Measurements from ENCODE around the gene PODXL2. TPM values are rescaled to one million over a fixed set of nuclear protein-coding genes. Genes with fewer than 3 reads are reported as not detected.
A peak's percentile ranks its signal among the peaks of the same experiment; 100 is the strongest.

Gene PODXL2
- total RNA-seq, result 10 to 100 TPM; 12.6 to 20.8 TPM
- long read RNA-seq, transcript PODXL2-201 (8 exons, 2,186 nt), result major isoform, 49 of 63 reads
- long read RNA-seq, partial matches to known transcripts, result 8 of 63 reads
- long read RNA-seq, other reads (novel, unspliced or antisense), result 6 of 63 reads

- intact Hi-C loops (cut with DNase I, micrococcal nuclease), result no loop called here
- ATAC-seq, result peak; percentile 72
- peak; percentile 33 to 61 for DNase-seq
These were observed at the start of gene PODXL2 for GRCh38 chr3:127628788-127629466. Gene PODXL2, plus strand, starts transcription at chr3:127629185. Its CDS starts 35 bp downstream, at chr3:127629220.

DNA sequence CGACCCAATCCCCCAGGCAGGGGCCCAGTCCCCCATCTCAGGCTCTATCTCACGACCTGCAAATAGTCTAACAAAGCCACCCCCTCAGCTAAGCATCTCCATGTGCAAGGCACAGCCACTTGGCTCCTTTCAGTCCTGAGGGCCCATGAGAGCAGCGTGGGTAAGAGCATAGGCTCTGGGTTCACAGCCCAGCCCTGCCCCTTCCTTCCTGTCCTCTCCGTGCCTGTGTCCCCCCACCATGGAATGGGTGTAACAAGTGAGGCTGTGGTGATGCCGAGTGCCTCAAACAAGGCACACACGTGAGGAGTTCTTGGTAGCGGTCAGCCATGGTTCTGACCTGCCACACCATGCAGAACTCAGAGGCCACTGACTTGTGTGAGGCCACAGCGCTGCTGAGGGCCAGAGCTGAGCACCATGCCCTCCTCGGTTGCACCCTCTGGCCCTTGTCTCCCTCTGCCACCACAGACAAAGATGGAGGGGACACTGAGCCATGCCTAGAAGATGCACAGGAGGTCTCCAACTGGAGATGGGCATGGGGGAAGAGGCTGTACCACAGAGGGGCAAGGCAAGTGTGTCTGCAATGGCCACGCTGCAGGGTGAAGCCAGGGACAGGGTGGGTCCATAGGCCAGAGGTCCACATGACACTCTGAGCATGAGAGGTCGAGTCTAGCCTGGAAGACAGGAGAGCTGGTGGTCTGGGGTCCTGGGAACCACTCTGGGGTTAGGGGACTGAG, 48.5 kb upstream of the PODXL2 start:
- intact Hi-C loops (cut with DNase I, micrococcal nuclease), result no loop called here
- DNase-seq (no peak), ATAC-seq (no peak)

DNA sequence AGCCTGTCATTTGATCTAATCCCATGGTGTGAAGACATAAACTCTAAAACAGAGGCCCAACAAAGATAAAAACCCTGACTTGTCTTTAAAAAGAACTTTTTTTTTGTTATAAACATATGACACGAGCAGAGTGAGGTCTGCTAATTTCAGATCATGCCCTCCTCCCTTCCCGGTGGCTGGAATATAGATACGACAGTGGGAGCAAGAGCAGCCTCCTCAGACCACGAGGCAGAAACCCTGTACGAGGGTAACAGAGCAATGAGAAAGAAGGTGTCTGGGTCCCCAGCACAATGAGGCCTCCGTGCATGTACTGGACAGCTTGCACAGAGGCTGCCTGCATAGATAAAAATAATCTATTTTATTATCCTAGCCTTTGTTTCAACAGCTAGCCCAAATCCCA, 44.3 kb upstream of the PODXL2 start:
- ATAC-seq (no peak), DNase-seq (no peak)
- intact Hi-C loops (cut with DNase I, micrococcal nuclease), result no loop called here

DNA sequence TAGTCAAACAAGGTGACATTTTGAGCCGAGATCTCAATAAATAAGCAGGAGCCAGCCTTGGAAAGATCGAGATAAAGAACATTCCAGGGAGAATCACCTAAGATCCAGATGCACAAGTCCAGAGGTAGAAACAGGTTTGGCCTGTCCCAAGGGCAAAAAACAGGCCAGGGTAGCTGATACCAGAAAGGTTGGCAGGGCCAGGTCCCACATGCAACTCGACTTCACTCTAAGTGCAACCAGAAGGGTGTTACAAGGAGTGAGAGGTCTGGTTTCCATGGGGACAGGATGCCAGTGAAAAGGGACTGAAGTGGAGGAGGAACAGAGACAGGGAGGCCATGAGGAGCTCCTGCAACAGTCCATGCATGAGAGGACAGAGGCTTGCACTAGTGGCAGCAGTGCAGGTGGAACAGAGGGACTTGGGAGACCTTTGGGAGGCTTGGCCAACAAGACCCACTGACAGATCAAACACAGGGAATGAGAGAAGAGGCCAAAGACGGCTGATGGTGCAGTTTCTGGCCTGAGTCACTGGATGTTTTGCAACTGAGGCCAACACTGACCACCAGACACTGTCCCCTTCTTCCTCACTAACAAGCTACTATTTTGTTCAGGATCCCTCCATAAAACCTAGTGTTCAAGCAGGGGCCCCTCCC, 43.7 kb upstream of the PODXL2 start:
- ATAC-seq, result no peak
- no peak for DNase-seq
- intact Hi-C loops (cut with DNase I, micrococcal nuclease), result no loop called here

DNA sequence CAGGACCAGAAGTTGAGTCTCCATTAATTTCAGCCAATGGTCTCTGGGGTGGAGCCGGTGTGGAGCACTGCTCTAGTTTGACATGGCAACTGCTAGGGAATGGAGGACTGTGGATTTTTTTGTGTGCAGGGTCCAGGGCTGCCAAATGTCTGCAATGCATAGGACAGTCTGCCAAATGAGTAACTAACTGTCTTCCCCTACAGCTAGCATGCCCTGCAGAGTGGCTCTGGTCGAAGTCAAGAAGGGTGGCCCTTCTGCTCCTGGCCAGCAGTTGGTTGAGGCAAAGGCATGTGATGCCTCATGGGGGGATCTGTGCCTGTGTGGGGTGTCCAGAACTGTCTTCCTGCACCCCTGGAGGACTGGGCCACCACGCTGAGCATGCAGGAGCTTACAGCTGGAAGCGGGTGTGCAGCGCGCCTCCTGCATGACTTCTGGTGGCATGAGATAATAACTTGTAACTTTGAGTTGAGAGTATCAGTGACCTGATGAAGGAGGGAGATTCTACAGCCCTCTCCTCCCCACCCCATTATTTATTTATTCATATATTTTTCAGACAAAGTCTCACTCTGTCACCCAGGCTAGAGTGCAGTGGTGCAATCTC, 43.1 kb upstream of the PODXL2 start:
- ATAC-seq, result no peak
- intact Hi-C loops (cut with DNase I, micrococcal nuclease), result no loop called here

GRCh38 chr3:127587876-127588275, 41.1 kb upstream of the PODXL2 start:
- ATAC-seq, result no peak
- intact Hi-C loops (cut with DNase I, micrococcal nuclease), result no loop called here

More for the DNA sequence above, 43.1 kb upstream of the PODXL2 start:
- DNase-seq, result no peak

GRCh38 chr3:127588806-127589577, 40.0 kb upstream of the PODXL2 start:
- intact Hi-C loops (cut with DNase I, micrococcal nuclease), result no loop called here
- ATAC-seq, result no peak
- no peak for DNase-seq

More at GRCh38 chr3:127587876-127588275, 41.1 kb upstream of the PODXL2 start:
- DNase-seq, result no peak

DNA sequence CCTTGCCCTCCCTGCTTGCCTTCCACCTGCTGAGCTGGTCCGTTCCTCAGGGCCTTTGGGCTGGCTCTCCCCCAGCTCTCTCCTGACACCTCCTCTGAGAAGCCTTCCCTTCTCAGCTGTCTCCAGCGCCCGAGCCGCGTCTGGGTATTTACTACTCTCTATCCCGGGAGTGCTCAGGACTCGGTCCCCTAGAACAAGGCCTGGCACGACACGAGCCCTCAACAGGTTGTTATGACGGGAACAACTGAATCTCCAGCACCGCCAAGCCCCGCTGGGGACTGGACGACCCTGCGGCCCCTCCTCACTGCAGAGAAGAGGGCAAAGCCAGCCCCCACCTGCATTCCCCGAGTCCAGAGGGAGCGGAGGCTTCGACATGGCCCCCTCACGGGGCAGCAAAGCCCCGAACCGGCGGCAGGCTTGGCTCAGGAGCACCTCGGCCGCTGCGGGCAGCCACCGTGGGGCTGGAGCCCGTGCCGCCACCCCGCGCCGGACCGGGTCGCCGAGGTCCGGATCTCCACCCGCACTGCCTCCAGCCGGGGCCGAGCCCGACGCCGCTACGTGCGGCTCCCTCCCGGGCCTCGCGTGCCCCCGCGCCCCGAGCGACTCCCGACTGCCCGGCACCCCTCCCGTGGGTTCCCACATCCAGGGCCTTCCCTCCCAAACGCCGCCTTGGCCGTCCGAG, 39.2 kb upstream of the PODXL2 start:
- DNase-seq, result peak in 1 of 2 donors; percentile 58
- ATAC-seq, result peak; percentile 22
- intact Hi-C loops (cut with DNase I, micrococcal nuclease), result no loop called here

- intact Hi-C loops (cut with DNase I, micrococcal nuclease), result no loop called here
These were observed 38.7 kb upstream of the PODXL2 start for GRCh38 chr3:127590282-127590592.

GRCh38 chr3:127590593-127591465, 38.2 kb upstream of the PODXL2 start, which contains the start of gene TPRA1:
Gene TPRA1, minus strand, starts transcription at chr3:127590733. Its CDS starts 10,587 bp downstream, at chr3:127580146.
- DNase-seq (peak; percentile 88 to 95), ATAC-seq (peak; percentile 86)
- intact Hi-C loops (cut with DNase I, micrococcal nuclease), result no loop called here

More at GRCh38 chr3:127590282-127590592, 38.7 kb upstream of the PODXL2 start:
- no peak for DNase-seq
- peak; percentile 69 for ATAC-seq

DNA sequence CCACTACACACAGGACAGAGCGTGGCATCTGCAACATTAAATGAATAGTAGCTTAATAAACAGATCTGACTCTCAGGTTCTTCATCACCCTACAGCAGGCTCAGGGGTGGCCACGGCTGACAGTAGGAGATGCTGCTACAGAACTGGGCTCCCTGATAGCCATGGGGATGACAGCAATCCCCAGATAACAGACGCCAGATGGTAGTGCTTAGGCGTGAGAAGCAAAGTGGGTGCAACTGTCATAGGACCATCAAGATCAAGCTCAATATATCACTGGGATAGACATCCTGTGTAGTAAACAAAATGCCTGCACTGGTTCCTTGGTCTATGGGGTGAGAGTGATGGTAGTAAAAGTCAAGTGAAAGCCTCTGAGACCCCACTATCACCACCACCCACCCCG, 35.8 kb upstream of the PODXL2 start:
- intact Hi-C loops (cut with DNase I, micrococcal nuclease), result no loop called here
- no peak for ATAC-seq

DNA sequence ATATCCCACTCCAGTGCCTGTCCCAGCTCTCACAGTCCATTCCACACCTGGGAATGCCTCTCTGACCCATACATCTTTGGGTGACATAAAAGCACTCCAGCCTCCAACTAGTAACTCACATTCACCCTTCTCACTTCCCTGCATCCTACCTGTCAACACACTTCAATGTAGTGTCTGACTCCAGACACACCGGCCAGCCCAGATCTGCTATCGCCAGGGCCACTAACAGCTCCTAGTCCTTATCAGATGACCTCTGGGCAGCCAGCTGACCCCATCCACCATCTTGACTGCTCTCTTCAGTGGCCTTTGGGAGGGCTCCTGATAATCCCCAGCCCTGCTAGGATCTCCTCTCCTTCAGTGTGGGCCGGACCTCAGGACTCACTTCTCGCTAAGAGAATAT, 33.7 kb upstream of the PODXL2 start:
- intact Hi-C loops (cut with DNase I, micrococcal nuclease), result no loop called here
- ATAC-seq (no peak), DNase-seq (no peak)

More for the DNA sequence above, 35.8 kb upstream of the PODXL2 start:
- DNase-seq, result no peak

DNA sequence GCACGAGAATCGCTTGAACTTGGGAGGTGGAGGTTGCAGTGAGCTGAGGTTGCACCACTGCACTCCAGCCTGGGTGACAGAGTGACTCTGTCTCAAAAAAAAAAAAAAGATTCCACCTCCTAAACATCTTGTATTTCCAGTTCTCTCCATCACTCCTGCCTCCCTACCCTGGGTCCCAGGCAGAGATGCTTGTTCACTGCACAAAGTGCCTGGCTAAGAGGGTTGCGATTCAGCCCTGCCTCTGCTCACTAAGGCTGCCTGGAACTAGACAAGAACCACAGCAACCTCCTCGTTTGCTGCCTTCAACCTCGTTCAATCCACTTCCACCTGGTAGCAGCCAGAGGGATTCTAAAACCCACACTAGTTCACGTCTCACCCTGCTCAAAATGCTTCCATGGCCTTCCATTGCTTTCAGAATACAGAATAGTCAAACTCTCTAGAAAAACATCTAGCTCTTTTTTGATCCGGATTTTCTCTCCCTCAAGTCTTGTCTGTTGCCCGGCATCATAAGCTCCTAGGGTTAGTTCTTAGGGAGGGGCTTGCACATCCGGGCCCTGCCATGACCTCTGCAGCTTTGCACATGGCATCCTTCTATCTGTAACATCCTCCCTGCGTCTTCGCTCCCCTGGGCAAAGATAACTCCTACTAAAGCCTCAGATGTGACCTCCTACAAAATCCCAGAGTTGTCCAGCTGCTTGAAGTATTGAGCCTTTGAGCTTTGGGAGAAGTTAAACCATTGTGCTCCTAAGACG, 31.8 kb upstream of the PODXL2 start:
- ATAC-seq, result no peak
- intact Hi-C loops (cut with DNase I, micrococcal nuclease), result no loop called here

DNA sequence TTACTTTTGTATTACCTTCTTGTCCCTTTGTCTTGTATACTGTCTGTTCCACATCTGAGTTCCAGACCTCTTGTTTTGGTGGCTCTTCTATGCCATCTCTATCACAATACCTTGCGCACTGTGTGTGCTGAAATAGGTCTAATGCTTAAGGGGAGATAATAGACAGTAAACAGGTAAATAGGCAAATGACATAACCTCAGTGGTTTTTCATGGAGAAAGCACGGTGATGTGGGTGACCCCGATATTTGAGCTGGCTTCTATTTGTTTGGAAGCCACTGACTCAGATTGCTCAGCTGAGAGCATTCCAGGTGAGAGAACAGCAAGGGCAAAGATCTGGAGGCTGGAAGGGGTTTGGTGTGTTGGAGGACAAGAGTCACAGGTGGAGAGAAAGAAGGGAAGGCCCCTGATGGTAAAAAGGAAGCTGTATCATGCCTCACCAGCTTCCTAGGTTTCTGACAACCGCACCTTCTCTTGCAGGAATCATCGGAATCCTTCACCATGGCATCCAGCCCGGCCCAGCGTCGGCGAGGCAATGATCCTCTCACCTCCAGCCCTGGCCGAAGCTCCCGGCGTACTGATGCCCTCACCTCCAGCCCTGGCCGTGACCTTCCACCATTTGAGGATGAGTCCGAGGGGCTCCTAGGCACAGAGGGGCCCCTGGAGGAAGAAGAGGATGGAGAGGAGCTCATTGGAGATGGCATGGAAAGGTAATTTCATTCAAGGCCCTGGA, 30.0 kb upstream of the PODXL2 start:
- intact Hi-C loops (cut with DNase I, micrococcal nuclease), result no loop called here
- ATAC-seq, result no peak
- DNase-seq, result no peak

More for the DNA sequence above, 31.8 kb upstream of the PODXL2 start:
- no peak for DNase-seq

DNA sequence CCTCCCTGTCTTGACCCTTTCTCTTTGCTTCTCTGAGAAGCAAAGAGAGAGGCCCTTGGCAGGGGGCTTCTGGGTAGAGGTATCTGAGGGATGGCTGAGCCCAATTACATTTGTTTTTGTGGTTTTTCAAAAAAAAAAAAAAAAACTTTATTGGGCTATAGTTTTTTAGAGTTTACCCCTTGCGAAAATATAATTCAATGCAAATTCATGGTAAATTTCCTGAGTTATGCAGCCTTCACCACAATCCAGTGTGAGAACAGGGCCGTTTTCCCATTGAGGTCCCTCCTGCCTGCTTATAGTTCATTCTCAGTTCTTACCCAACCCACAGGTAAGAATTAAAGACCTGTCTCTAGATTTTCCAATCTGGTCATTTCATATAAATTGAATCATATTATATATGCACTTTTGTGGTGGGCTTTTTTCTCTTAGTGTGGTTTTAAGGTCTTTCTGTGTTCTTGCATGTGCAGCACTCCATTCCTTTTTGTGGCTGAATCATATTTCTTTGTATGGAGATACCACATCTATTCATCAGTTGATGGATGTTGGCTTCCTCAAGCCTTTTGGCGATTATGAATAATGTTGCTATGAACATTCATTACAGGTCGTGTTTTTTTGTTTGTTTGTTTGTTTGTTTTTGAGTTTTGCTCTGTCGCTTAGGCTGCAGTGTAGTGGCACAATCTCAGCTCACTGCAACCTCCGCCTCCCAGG, 28.1 kb upstream of the PODXL2 start:
- intact Hi-C loops (cut with DNase I, micrococcal nuclease), result no loop called here
- ATAC-seq (no peak), DNase-seq (no peak)
